Measurements from ENCODE around the gene SMYD4. TPM values are rescaled to one million over a fixed set of nuclear protein-coding genes. Genes with fewer than 3 reads are reported as not detected.

SMYD4 gene
- total RNA-seq, 1 donor from 2014 or later, result 7.6 TPM

GRCh38 chr17:1730326-1731193, 99.1 kb downstream of the SMYD4 start:
- Histone ChIP-seq H3K27ac (peak overlapping the region; percentile 15 to 79), H3K9me3 (no peaks in the 10 kb centered on the region), H3K4me1 (peaks cover 0 to 1% of the 10 kb centered on the region in 2 donors), H3K36me3 (peaks cover 24 to 65% of the 10 kb centered on the region in 2 donors), H3K4me3 (no peak overlapping the region), H3K27me3 (no peaks in the 10 kb centered on the region)
- TF ChIP-seq, protein P1, sequence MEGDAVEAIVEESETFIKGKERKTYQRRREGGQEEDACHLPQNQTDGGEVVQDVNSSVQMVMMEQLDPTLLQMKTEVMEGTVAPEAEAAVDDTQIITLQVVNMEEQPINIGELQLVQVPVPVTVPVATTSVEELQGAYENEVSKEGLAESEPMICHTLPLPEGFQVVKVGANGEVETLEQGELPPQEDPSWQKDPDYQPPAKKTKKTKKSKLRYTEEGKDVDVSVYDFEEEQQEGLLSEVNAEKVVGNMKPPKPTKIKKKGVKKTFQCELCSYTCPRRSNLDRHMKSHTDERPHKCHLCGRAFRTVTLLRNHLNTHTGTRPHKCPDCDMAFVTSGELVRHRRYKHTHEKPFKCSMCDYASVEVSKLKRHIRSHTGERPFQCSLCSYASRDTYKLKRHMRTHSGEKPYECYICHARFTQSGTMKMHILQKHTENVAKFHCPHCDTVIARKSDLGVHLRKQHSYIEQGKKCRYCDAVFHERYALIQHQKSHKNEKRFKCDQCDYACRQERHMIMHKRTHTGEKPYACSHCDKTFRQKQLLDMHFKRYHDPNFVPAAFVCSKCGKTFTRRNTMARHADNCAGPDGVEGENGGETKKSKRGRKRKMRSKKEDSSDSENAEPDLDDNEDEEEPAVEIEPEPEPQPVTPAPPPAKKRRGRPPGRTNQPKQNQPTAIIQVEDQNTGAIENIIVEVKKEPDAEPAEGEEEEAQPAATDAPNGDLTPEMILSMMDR (IDR thresholded peaks at IDR 0.05), result no peak
- intact Hi-C loops (cut with DNase I), result no loop called here
- DNase-seq (ENCODE audit: low spot score in 2 of 2), result peak in 1 of 2 donors; percentile 85

DNA sequence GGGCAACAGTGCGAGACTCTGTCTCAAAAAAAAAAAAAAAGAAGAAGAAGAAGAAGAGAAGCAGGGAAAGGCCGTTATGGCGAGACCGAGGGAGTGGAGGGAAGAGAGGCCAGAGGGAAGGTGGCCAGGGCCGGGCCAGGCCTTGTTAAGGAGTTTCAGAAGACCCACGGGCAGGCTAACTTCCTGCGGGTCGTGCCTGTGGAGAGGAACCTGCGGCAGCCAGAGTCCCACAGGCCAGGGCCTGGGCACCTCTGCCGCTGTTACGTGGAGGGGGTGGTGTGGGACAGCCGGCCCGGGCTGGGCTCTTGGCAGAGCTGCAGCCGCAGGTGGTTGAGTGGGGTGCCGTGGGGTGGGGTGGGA, 99.8 kb downstream of the SMYD4 start:
- TF ChIP-seq, protein P1 (IDR thresholded peaks at IDR 0.05), result no peak
- H3K4me3 ChIP-seq, result no peak overlapping the region
- peaks cover 24 to 60% of the 10 kb centered on the region in 2 donors for H3K36me3 ChIP-seq
- DNase-seq (ENCODE audit: low spot score in 2 of 2), result no peak
- H3K27me3 ChIP-seq, result no peaks in the 10 kb centered on the region
- H3K4me1 ChIP-seq, result peaks cover 0 to 7% of the 10 kb centered on the region in 2 donors
- H3K27ac ChIP-seq, result no peak overlapping the region
- intact Hi-C loops (cut with DNase I), result no loop called here
- no peaks in the 10 kb centered on the region for H3K9me3 ChIP-seq

Other genes with a start within 250 kb of the SMYD4 start
- 27.6 TPM for gene SLC43A2, start 201.1 kb downstream of the SMYD4 start, total RNA-seq
- 295 TPM for gene SCARF1, start 184.2 kb downstream of the SMYD4 start, total RNA-seq
- 103 TPM for gene RILP, start 180.0 kb downstream of the SMYD4 start, total RNA-seq
- gene PRPF8, start 145.0 kb downstream of the SMYD4 start, total RNA-seq, result 114 TPM
- 7.5 TPM for gene TLCD2, start 119.5 kb downstream of the SMYD4 start, total RNA-seq
- gene WDR81, start 105.2 kb downstream of the SMYD4 start, total RNA-seq, result 70.4 TPM
- gene SERPINF2, start 87.0 kb downstream of the SMYD4 start, total RNA-seq, result 20.6 TPM
- 604 TPM for gene SERPINF1, start 67.8 kb downstream of the SMYD4 start, total RNA-seq
- 34.0 TPM for gene RPA1, start 103 bp upstream of the SMYD4 start, total RNA-seq
- gene RTN4RL1, start 195.4 kb upstream of the SMYD4 start, total RNA-seq, result 11.5 TPM
- 125 TPM for gene DPH1, start 200.3 kb upstream of the SMYD4 start, total RNA-seq
- 71.3 TPM for gene OVCA2, start 212.1 kb upstream of the SMYD4 start, total RNA-seq
- 131 TPM for gene HIC1, start 225.2 kb upstream of the SMYD4 start, total RNA-seq

Data from ascending aorta (tissue), 2 donors.